HG03175 (cell line): ENCODE data around the gene KIRREL3.

ENCODE experiments used
- ATAC-seq: cut with Tn5 transposase; IDR thresholded peaks from one replicate; pipeline ENCODE4 v1.9.1; 2021; ENCODE audit warnings: mild to moderate bottlenecking, moderate library complexity; ENCODE audit not compliant: unreplicated experiment

Gene KIRREL3

DNA sequence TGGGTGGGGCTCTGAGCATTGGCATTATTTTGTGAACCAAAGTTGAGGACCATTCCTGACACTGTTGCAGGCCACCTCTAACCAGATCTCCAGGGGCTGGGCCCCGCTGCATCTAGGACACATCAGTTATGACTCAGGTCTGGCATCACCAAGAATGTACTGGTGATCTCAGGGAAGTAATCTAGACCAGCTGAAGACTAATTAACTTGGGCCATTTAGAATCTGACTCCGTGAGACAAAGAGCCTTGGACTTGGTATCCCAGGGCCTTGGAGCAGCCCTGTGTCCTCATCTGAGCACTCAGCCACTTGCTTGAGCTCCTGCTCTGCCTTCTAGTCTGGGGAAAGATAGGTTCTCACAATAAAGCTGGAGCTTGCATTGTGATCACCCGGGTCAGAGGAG, 200.6 kb downstream of the KIRREL3 start:
- ATAC-seq, result no peak

DNA sequence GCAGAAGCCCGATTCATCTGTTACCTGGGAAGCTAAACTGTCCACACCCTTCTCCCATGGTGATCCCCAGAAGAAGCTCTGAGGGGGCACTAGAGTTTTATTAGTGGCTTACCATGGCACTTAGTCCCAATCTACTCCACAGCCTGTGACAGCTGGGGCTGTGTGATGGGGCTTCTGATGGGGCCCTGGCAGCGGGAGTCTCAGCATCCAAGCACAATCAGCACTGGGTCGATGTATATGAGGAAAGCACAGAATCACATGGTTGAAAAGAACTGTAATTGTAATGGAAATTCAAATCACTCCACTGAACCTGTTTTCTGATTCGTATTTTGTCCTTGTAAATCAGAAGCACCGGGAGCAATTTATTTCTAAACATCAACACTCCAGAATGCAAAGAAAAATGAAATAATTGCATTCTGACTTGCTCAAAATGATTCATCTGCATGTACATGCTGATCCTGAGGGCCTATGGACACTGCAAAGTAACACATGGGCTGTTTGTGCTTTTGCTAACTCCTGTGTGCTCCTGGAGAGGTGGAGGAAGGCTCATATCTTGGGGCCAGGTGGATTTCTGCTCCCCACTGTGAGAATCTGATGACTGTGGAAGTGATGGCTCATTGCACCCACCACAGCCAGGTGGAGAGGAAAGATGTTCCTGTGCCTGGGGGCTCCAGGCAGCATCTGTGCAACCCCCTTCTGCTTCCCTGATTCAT, 203.0 kb downstream of the KIRREL3 start:
- ATAC-seq, result no peak

DNA sequence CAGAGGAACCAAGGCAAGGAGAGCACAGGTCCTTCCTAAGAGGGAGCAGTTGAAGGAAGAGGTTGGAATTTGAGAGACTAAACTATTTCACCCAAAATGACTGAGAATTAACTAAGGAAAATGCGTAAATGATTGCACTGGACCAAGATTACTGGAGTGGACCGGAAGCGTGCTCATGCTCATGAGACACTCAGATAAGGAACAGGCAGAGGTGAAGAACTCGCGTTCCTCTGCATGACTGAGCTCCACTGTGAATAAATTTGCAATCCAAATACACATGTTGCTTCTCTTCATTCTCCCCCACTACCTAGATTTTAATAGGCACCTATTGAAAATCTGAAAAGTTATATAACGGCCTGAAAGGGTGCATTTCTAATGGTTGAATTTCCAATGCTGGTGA, 207.0 kb downstream of the KIRREL3 start:
- no peak for ATAC-seq

DNA sequence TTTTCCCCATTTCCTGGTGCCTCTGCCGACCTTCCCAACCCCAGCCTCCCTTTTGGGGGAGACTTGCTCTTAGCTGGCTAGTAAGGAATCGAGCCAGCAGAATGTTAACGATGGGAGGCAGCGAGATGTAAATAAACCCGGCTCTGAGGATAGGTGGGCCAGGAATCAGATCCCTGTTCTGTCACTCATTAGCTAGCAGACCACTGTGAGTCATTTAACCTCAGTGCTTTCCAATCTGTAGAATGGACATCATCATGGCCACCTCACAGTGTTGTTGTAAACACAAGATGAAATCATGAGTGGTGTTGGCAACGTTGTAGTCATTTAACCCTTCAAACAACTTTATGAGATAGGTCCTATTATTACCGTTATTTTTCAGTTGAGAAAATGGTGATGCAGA, 208.6 kb downstream of the KIRREL3 start:
- ATAC-seq, result no peak

DNA sequence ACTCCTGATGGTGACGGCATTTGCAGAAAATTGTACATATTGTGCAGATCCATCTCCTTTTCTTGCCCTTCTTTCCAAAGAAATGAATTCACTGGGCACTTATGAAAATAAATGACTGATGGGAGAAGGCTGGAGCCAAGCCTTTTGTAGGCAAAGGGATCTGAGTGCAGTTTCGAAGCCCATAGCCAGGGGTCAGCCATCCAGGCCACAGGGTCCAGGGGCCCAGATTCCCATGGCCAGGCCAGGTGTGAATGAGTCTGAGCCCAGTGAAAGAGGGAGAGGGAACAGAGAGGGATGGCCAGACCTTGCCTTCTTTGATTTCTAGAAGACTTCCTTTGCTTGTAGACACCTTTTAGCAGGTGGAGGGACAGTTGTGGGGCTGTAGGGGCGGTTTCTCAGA, 209.1 kb downstream of the KIRREL3 start:
- no peak for ATAC-seq

DNA sequence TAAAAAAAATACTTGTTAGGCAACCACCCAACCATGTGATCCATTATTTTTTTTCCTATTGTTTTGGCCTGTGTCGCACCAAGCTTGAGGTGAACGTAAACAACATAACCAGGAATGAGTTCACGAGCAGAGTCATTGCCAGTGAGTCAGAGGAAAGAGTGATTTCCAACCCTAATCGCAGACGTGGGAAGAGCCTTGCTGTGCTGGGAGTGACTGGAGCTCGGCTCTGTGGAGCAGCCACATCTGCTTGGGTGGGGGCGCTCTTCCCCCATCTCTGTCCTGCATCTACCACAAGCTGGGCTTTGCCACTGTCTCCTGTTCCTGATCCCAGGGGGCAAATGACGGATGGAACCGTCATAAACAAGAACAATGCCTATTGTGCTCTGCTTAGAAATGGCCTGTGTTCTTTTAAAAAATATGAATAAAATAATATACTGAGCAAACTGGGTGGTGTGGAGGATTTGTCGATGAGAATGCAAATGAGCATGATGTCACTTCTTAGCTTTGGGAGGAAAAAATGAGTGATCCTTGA, 210.0 kb downstream of the KIRREL3 start:
- ATAC-seq, result no peak

DNA sequence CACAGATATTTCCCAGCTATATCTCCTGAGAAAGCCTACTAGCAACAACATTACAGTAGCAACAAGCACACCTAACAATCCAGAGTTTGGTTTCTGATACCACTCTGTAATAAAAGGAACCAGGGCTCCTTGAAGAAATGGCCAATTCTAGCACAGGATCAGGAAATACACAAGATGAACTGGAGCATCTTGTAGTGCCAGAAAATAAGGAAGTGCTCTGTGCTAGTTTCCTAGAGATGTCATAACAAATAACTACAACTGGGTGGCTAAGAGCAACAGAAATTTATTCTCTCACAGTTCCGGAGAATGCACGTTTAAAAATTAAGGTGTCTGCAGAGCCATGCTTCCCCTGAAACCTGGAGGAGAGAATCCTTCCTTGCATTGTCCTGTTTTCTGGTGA, 217.8 kb downstream of the KIRREL3 start:
- ATAC-seq, result no peak

DNA sequence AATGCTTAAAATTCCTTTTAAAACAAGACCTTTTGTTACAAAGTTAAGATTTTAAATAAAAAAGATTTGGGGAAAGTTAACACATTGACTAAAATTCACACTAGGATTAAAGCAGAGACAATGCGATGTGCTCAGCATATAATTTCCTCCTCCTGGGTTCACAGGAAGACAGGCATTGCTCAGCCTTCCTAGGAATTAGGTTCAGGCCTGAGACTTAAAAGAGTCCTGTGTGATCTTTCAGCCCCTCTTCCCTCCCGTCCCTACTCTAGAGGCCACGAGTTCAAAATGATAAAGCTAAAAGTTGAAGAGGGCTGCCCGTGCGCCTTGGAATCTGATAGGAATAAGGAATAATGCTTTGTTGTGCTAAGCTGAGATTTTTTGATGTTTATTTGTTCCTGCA, 218.6 kb downstream of the KIRREL3 start:
- ATAC-seq, result no peak

DNA sequence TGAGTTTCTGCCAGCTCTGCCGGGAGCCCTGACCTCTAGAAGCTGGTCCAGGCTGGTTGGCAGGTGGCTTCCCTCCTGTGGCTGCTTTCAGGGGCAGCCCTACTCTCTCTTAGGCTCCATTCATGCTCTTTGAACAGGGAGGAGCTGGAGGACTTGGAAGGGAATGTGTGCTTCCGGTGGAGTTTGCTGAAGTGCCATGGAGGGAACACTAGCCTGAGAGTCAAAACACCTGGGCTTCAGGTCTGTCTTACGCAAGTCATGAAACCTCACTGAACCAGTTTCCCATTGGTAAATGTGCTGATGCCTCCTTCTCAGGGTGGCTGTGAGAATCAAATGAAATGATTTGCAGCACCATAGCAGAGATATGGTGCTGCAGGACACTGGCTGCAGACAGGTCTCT, 224.5 kb downstream of the KIRREL3 start:
- ATAC-seq, result no peak

DNA sequence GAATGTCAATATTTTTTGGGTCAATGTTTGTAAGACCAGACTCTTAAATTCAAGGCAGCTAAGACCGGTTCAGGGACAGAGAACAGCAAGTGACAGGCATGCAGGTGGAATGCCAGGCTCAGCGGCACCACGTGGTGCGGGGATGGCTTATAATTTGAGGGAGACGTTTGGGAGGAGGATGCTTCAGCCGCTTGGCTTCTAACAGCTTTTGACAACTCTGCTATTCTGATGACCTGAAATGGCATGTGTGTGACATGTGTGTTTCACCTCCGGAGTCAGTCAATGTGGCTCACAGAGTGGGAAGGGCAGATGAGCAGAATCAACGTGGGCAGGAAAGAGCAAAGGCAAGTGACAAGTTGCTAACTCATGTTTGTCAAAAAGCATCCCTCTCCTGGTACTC, 228.3 kb downstream of the KIRREL3 start:
- ATAC-seq, result no peak

DNA sequence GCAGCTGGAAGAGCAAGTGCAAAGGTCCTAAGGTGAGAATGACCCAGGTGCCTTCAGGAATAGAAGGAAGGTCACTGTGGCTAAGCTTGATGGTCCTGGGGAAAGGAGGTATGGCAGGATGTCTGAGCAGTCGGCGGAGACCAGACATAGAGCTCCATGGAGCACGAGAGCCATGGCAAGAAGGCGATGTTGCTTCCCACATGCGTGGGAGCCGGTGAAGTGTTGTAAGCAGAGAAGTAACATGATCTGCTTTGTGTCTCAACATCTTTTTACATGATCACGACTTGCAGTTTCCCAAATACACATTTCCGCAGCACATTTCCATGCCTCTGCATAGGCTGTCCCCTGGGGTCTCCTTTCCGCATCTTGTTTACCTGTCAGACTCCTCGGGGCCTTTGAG, 231.9 kb downstream of the KIRREL3 start:
- no peak for ATAC-seq

DNA sequence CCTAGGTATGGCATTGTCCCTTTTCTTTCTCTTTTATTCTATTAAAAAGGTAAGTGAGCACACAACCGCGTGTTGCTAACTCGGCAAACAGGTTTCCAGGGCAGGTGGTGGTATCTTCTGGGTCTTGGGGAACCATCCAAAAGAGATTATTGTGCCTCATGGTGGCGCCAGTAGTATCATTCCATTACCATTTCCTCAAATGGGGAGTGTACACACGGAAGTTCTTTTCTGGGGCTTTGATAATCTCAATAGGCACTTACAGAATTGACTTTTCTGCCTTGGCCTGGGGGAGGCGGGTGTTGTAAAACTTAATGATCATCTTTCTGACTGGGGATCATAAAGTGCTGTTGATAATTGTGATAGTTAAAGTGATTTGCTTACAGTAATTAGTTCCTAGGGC, 234.1 kb downstream of the KIRREL3 start:
- no peak for ATAC-seq

DNA sequence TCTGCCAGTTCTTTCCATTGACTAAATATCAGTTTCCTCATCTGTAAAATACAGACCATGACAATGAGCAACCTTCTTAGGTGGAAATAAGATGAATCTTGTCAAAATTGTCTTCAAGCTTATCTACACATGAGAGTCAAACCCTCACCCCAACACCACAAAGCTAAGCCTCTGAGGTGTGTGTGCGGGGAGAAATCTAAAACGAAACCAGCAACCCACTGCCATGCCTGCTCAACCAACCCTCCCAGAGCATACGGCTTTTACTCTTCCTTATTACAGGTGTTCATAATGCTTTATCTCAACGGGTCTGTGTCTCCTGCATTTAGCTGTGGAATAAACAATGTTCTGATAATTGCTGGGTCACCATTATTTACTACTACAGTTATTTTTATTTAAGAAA, 235.4 kb downstream of the KIRREL3 start:
- no peak for ATAC-seq

DNA sequence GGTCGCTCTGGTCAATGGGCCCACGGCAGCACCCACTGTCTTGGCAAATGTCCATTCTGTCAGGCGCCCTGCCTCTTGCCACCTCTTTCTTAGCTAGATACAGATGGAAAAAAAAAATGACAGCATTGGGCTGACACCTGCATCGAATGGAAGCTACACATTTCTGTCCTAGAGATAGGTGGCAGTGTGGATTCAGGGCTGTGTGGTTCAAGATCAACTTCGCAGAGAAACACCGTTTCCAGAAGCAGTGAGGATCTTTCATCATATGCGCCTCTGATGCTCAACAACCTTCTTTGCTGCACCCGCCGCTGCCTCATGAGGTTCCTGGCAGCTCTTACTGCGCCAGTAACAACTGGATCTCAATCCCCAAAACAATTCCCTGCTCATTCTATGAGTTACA, 236.3 kb downstream of the KIRREL3 start:
- no peak for ATAC-seq

DNA sequence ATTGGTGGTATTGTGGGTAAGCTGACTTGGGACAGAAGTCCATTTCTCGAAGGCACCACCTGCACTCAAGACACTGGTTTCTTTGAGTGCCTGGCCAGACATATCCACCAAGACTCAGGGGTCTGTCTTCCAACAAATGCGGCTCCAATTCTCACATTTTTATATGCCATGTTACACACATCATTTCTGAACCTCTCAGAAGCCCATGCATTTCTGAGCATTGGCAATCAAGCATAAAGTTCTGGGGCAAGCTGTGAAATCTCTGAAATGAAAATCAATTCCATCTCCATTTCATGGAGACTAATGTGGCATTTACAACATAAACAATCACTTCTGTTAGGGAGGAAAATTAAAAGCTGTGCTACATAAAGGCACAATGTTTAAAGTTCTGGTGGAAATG, 243.7 kb downstream of the KIRREL3 start:
- no peak for ATAC-seq

DNA sequence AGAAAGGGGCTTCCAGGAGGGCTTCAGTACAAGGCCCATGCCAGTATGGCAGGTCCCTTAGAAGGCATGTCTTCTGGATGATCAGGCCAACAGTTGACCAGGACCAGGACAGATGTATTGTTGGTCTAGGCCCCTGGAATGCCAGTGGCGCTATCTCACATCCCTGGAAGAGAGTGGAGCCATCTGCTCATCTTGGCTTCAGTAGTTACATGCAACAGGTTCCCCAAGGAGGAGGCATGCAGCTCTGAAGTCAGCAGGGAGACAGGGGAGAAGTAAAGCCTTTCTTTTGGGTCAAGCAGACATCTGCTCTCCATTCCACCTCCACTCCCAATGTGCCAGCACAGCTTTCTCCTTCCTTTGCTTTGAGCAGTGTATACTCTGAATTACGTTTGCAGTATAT, 244.1 kb downstream of the KIRREL3 start:
- ATAC-seq, result no peak

DNA sequence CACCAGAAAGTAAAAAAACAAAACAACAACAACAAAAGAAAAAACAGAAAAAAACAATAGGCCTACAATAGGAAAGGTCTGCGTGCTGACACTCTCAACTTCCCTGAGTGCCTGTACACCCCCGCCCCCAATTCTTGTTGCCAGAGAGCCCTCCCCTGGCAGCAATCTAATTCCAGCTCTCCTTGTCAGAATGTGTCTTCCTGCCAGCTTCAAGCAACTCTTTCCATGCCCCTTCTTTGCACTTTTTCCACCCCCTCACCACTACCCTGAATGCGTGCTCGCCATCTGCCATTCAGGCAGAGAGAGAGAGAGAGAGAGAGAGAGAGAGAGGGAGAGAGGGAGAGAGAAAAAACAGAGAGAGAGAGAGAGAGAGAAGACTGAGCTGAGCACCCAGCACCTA, 245.0 kb downstream of the KIRREL3 start:
- no peak for ATAC-seq

DNA sequence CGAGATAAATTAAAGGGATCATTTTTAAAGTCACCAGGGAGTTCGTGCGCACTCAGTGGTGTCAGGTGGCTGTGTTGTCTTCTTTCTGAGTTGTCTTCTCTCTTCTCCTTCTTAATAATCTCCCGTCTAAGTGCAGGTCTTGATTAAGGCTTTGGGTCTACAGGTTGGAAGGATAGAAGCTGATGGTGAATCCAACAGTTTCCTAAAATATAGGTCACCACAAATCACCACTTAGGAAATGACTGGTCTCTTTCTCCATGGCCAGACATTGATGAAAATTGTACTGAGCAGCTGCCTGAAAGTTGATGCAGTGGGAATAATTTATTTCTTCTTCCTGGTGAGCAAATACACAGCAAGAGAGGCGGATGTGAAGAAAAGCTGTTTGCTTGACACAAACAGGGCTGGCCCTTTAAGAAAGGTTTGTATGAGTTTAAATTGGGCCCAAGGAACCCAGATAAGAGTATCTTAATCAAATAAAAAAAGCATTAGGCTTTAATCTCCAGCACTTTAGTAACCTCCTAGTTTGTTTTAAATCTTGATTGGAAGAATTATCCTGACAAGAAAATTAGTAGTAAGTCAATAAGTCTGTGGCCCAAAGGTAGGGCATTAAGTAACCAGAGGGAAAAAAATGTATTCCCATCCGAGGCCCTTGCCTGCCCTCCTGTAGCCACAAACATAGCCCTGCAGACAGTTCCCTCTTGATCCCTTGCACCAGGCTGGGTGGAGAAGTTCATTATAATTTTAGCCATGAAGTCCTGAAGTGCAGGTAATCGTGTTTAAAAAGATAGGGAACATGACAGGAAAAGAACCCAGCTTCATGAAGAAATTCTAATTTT, 245.8 kb downstream of the KIRREL3 start:
- no peak for ATAC-seq

DNA sequence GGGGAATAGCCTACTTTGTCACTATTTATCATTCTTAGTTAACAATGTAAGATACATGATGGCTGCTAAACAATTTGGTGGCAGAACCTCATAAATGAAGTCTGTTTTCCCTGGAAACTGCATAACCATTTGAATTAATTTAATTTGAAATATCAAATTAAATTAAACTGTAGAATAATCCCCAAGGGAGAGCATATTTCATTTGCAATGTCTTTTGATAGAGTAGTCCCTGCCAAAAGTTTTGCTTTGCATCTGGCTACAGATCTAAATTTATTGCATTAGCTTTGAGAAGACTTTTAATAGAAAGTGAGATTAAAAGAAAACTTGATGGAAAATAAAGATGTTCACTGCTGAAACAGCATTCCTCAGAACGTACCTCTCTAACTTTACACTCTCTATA, 246.6 kb downstream of the KIRREL3 start:
- ATAC-seq, result no peak

DNA sequence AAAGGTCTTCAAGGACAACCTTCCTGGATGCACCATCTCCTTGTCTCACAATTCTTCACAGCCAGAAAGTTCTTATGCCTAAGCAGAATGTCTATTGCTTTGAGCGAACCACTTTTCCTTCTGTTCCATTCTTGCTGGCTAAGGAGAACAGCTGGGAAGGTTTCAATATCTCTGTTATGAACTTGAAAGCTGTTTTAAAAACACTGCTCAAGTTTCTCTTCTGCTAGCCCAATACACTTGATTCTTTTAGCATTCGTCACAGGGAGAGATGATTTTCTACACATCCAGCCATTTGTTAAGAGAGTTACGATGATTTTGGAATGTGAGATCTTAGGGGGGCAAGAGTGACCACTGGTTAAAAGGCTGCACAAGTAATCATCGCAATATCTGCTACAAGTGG, 249.3 kb downstream of the KIRREL3 start:
- no peak for ATAC-seq

DNA sequence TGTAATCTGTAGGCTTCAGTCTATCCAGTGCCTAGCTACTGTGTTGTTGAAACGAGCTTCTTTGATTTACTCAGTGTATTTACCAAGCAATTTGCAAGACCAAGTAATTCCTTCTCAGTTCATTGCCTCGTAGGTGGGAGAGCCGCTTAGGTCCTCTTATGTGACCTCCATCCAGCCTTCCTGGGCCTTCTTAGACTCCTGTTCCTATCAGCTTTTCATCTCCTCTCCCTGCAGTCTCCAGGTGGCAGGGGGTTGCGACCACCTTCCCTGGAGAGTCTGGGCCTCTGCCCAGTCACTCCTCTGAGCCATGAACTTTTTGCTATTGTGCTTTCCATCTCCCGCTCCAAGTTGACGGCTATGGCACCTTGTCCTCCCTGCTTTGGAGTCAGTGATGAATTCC, 251.8 kb downstream of the KIRREL3 start:
- no peak for ATAC-seq

DNA sequence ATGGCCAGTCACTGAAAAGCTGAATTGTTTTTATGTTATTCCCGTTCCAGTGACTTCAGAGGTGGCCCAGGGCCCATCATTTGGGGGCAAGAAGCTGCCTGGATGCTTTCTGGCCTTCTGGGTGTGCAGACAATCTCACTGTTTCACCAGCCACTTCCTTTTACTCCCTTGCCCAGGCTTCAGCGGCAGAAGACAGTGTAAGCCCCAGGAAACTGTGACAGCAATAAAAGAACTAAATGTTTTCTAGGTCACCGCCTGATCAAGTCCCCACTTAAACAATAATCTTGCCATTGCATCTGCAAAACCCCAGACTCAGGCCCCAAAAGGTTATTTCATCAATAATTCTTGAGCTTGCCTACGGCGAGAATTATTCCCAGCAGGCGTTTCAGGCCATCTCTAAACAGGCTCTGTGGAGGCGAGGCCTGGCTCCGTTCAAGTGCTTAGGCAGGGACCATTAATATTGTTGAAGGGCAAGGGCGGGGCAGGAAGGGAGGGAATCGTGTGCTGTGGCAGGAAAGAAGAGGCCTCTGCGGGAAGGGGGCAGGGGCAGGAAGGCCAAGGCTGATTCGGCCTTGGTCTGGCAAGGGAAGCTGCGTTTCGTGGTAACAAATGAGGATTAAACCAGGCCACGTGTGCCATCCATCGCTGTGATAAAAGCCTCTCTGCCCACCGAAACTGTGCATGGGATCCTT, 252.3 kb downstream of the KIRREL3 start:
- ATAC-seq, result no peak
